GM12874 (cell line): ENCODE data around the gene EVPL.

ENCODE experiments used
- CTCF ChIP-seq: IDR thresholded peaks from 2 replicates; pipeline ENCODE4 v1.5.1; 2011; ENCODE audit warnings: low read depth, mild to moderate bottlenecking, control low read depth, low read length, moderate library complexity; ENCODE audit not compliant: insufficient read depth

Gene EVPL

DNA sequence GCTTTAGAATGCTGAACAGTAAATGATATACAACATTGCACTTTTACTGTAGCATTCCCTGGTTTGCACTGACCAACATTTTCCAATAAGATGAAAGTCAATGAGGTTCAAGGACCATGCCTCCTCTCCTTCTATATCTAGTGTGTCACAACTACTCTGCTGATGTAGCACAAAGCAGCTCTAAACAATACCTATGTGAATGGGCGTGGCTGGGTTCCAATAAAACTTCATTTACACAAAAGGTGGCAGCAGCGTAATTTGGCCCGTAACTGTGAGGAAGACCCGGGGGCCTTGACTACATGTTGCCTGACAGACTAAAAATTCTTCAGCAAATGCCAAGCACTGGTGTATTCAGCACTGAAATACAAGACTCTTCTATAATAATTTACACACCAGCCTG, 38.7 kb upstream of the EVPL start:
- no peak for TF ChIP-seq CTCF

- TF ChIP-seq CTCF: no peak
These were observed 36.9 kb upstream of the EVPL start for GRCh38 chr17:76063875-76064546.

DNA sequence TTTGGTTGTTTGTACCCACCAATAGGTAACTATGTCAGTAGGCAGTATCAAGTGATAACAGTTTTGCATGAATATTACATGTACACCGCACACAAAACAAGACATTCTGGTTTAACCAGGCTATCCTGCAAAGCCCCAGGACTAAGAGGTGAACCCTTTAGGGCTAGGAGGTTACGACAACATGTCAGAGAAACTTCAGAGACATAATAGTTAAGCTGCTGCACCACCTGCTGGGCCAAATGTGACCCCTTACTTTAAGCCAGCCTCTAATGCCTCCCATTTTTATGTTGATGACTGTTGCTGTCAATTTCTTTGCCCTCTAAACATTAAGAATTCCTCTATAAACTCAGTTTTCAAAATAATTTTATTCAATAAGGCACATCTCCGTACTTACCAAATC, 29.8 kb upstream of the EVPL start:
- TF ChIP-seq CTCF: no peak

- no peak for TF ChIP-seq CTCF
These were observed 27.0 kb upstream of the EVPL start for GRCh38 chr17:76054112-76054476.

GRCh38 chr17:76053246-76054111, 26.4 kb upstream of the EVPL start:
- no peak for TF ChIP-seq CTCF

DNA sequence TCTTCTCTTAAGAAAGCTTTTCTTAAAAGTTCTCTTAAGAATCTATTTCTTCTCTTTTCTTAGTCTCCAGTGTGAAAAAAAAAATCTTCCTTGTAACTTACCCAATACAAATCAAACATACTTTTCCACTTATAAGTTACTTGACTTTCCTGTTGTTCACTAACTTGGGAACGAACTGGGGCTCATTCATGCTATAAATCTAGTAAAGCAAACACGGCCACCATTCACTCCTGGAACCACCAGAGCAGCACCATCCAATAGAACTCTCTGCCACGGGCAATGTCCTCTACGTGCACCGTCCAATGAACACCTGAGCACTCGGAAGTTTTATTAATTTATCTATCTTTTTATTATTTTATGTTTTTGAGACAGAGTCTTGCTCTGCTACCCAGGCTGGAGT, 24.5 kb upstream of the EVPL start:
- TF ChIP-seq CTCF: no peak

- TF ChIP-seq CTCF: no peak
These were observed 23.7 kb upstream of the EVPL start for GRCh38 chr17:76050538-76051467.
